K562 (cell line): Measurements from ENCODE around the gene MROH8. TPM values are rescaled to one million over a fixed set of nuclear protein-coding genes. Genes with fewer than 3 reads are reported as not detected.

Source experiments
- ATAC-seq: fragments of 200-7000 bp; cut with Tn5 transposase; 3 replicates; pipeline ENCODE4 v1.9.1; 2020; ENCODE audit warnings: moderate library complexity
- BruUV-seq: library from RNA; stranded (reverse); fragments of 400-500 nt; replicated peaks from 2 replicates; lab custom pipeline; 2021; lab: Mats Ljungman, UMichigan
- CTCF ChIA-PET: fragments of 300-600 bp; formaldehyde crosslinking; extraction: SDS; loops from one replicate; lab custom pipeline; 2021; ENCODE audit warnings: low intra/inter-chr PET ratio; lab: Yijun Ruan, JAX
- POLR2A ChIA-PET: fragments of 300-600, 350-650 bp; sonication (Branson Sonifier 250); formaldehyde crosslinking; extraction: SDS; loops from one replicate; lab custom pipeline; 2021; ENCODE audit warnings: antibody characterized with exemption, inconsistent platforms; lab: Yijun Ruan, JAX
- DNase-seq, 4 experiments: peaks; one replicate each; pipeline versions ENCODE4 v3.0.0 to v3.0.0-alpha.2; 2011 to 2018; ENCODE audit warnings: low spot score in 3 of 4, mixed read lengths in 3 of 4; ENCODE audit errors: extremely low read depth in 1 of 4
- FAIRE-seq: peaks from 2 replicates; lab custom pipeline; 2011; peaks lifted over from hg19 to GRCh38; lab: Jason Lieb, UNC
- H2AFZ ChIP-seq: 2 replicates; pipeline ENCODE4 v1.6.0; 2011; ENCODE audit warnings: low read depth, low read length, control low read depth, inconsistent platforms
- H3K27ac ChIP-seq: fragments of 200-600 bp; 3 replicates; pipeline ENCODE4 v1.8.0; 2011; ENCODE audit warnings: low read depth, mild to moderate bottlenecking, control low read depth, inconsistent platforms, low read length, moderate library complexity, mixed read lengths; ENCODE audit errors: extremely low read depth
- H3K27me3 ChIP-seq, 2 experiments: fragments of 300-600 bp in 1 of 2; 2 replicates in 1 of 2; 3 replicates in 1 of 2; pipeline versions ENCODE4 v1.6.0 to v1.8.0; 2011; ENCODE audit warnings: inconsistent platforms in 2 of 2, low read length in 2 of 2, mild to moderate bottlenecking in 1 of 2, mixed read lengths in 1 of 2, moderate library complexity in 1 of 2; ENCODE audit not compliant: control insufficient read depth in 2 of 2, insufficient read depth in 2 of 2
- H3K36me3 ChIP-seq: fragments of 300-600 bp; 3 replicates; pipeline ENCODE4 v1.8.0; 2011; ENCODE audit warnings: mild to moderate bottlenecking, low read length, inconsistent platforms; ENCODE audit not compliant: control insufficient read depth, insufficient read depth
- H3K4me1 ChIP-seq, 2 experiments: fragments of 200-600 bp in 1 of 2; replicated peaks in 1 of 2; 2 replicates in 1 of 2; 3 replicates in 1 of 2; pipeline versions ENCODE4 v1.5.1 to v1.8.0; 2011; ENCODE audit warnings: inconsistent platforms in 2 of 2, low read length in 2 of 2, mild to moderate bottlenecking in 1 of 2, mixed read lengths in 1 of 2, moderate library complexity in 1 of 2; ENCODE audit not compliant: control insufficient read depth in 2 of 2, insufficient read depth in 2 of 2
- H3K4me2 ChIP-seq: 2 replicates; pipeline ENCODE4 v1.6.1; 2011; ENCODE audit warnings: low read length, control low read depth, inconsistent platforms, mixed read lengths; ENCODE audit not compliant: insufficient read depth
- H3K4me3 ChIP-seq: fragments of 200-600 bp; sonication (generic), shearing (Covaris generic); 2 replicates; pipeline ENCODE4 v1.5.1; 2016; ENCODE audit warnings: control low read depth, inconsistent platforms
- H3K79me2 ChIP-seq: fragments of 200-600 bp; 3 replicates; pipeline ENCODE4 v1.8.0; 2011; ENCODE audit warnings: low read length, inconsistent platforms; ENCODE audit not compliant: control insufficient read depth, insufficient read depth
- H3K9ac ChIP-seq, 2 experiments: 2 replicates each; pipeline versions ENCODE4 v1.6.0 to v1.6.1; 2011; ENCODE audit warnings: low read depth in 2 of 2, low read length in 2 of 2, control low read depth in 1 of 2, inconsistent platforms in 1 of 2, mild to moderate bottlenecking in 1 of 2, mixed read lengths in 1 of 2; ENCODE audit not compliant: insufficient read depth in 1 of 2
- H3K9me1 ChIP-seq: one replicate; pipeline ENCODE4 v1.6.0; 2011; ENCODE audit warnings: inconsistent platforms, mild to moderate bottlenecking, low read length, moderate library complexity; ENCODE audit not compliant: control insufficient read depth, insufficient read depth
- H3K9me3 ChIP-seq: replicated peaks from 2 replicates; pipeline ENCODE4 v1.5.1; 2011; ENCODE audit warnings: low read depth, low read length, inconsistent platforms; ENCODE audit not compliant: control insufficient read depth, insufficient read depth
- H4K20me1 ChIP-seq: replicated peaks from 2 replicates; pipeline ENCODE4 v1.6.1; 2011; ENCODE audit warnings: low read length, inconsistent platforms, mixed read lengths; ENCODE audit not compliant: control insufficient read depth, insufficient read depth
- HDAC3 ChIP-seq: fragments of 450-650 bp; IDR thresholded peaks from 2 replicates; pipeline ENCODE4 v1.6.1; 2018; ENCODE audit warnings: borderline replicate concordance, mild to moderate bottlenecking, moderate library complexity; ENCODE audit not compliant: partially characterized antibody
- NBN ChIP-seq: fragments of 450-650 bp; IDR thresholded peaks from 2 replicates; pipeline ENCODE4 v1.6.1; 2016; ENCODE audit warnings: low read depth, mild to moderate bottlenecking
- WGBS: fragments of 100-300 bp; shearing (Covaris generic); methylation state at CpG from one replicate; pipeline ENCODE4 v1.1.6; 2016; ENCODE audit warnings: low coverage, mixed read lengths; ENCODE audit not compliant: insufficient coverage; ENCODE audit errors: missing lambda C conversion rate; 5-methylcytosine and 5-hydroxymethylcytosine counted together
- in situ Hi-C: fragments of 300-500 bp; cut with MboI; formaldehyde crosslinking; loops from 4 replicates; pipeline ENCODE4 v1.15.0; 2018; ENCODE audit warnings: inconsistent platforms, mixed read lengths
- intact Hi-C: fragments of 100-400 bp; cut with micrococcal nuclease; formaldehyde crosslinking; loops from 2 replicates; pipeline ENCODE4 v1.14.2; 2022
- polyA plus RNA-seq, 8 experiments: library from polyadenylated mRNA; depleted of rRNA in 4 of 8; stranded (reverse) in 5 of 8; unstranded in 3 of 8; fragments of >200 nt; fragmentation: Nextera tagmentation in 2 of 8; fragmentation: Illumina TruSeq in 1 of 8; extraction: Ambion mirVana in 2 of 8; extraction: Trizol in 1 of 8; gene quantifications; 2 replicates each; pipeline versions ENCODE4 v1.2.1 to v1.2.3, GENCODE V29; 2011 to 2014; ENCODE audit warnings: inconsistent platforms in 1 of 8, missing spikeins in 1 of 8
- total RNA-seq, 7 experiments: library from RNA; depleted of rRNA in 6 of 7; stranded (reverse); fragments of >200 nt in 6 of 7; fragmentation: Illumina TruSeq in 2 of 7; extraction: Trizol in 2 of 7; gene quantifications; 2 replicates each; pipeline versions ENCODE4 v1.2.1 to v1.2.3, GENCODE V29; 2011 to 2021; ENCODE audit warnings: low replicate concordance in 1 of 7
- TF ChIP-seq, protein P1 (sequence below): fragments of 250-450 bp; sonication (Bioruptor Pico); IDR thresholded peaks from 2 replicates; pipeline ENCODE4 v1.5.0; 2022; ENCODE audit warnings: mild to moderate bottlenecking

MROH8 gene
- total and polyA plus RNA-seq, 9 of the 15 experiments (the other 6 are each of a cell fraction or from before 2014, with no cell fraction given), result 0.21 to 1.5 (median 0.78) TPM

DNA sequence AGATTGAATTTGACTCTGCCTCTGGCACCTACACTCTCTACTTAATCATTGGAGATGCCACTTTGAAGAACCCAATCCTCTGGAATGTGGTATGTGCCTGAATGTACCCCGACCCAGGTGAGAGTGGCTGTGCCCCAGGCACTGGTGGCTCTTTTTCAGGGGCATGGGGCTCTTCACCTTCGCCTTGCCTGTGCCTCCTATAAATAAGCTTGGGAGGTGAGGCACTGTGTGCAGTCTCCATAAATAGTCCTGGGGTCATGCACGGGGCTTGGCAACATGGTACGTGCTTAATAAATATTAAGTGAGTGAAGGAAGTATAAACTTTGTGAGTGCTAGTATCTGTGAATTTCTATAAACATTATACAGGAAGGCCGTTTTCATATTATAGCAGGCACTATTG lies 49.3 kb upstream of the MROH8 start:
- no peak for FAIRE-seq
- no peak overlapping the region for H3K4me2 ChIP-seq
- intact Hi-C loops, result no loop called here
- peaks cover 99% of the 10 kb centered on the region for H3K36me3 ChIP-seq
- no peak overlapping the region for H3K27ac ChIP-seq
- no peaks in the 10 kb centered on the region for H3K27me3 ChIP-seq
- no peaks in the 10 kb centered on the region for H3K9me3 ChIP-seq
- no peaks in the 10 kb centered on the region for H3K79me2 ChIP-seq
- no peak overlapping the region for H3K4me3 ChIP-seq
- no TSS peak for BruUV-seq
- H2AFZ ChIP-seq, result no peak overlapping the region
- ChIA-PET POLR2A (interaction anchor here (0.7 to 2.5 kb wide), 3 partner anchors 15 to 39 kb away, joined by 3 to 6 read pairs (median 4); no protein-coding TSS in a partner anchor), CTCF (interaction anchor here (0.6 kb wide), 1 partner anchor 70 kb away, joined by 4 read pairs; no protein-coding TSS in a partner anchor)
- no peak for DNase-seq
- TF ChIP-seq, protein P1, sequence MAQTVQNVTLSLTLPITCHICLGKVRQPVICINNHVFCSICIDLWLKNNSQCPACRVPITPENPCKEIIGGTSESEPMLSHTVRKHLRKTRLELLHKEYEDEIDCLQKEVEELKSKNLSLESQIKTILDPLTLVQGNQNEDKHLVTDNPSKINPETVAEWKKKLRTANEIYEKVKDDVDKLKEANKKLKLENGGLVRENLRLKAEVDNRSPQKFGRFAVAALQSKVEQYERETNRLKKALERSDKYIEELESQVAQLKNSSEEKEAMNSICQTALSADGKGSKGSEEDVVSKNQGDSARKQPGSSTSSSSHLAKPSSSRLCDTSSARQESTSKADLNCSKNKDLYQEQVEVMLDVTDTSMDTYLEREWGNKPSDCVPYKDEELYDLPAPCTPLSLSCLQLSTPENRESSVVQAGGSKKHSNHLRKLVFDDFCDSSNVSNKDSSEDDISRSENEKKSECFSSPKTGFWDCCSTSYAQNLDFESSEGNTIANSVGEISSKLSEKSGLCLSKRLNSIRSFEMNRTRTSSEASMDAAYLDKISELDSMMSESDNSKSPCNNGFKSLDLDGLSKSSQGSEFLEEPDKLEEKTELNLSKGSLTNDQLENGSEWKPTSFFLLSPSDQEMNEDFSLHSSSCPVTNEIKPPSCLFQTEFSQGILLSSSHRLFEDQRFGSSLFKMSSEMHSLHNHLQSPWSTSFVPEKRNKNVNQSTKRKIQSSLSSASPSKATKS (CRISPR knock-in tag), result no peak
- TF ChIP-seq NBN, result no peak
- no peak for TF ChIP-seq HDAC3
- no peak for ATAC-seq
- no peaks in the 10 kb centered on the region for H3K4me1 ChIP-seq
- no peaks in the 10 kb centered on the region for H3K9me1 ChIP-seq
- 89% methylated on average over 5 of the region's 5 CpGs for WGBS
- in situ Hi-C loops, result no loop called here
- H3K9ac ChIP-seq, result no peak overlapping the region
- H4K20me1 ChIP-seq, result no peaks in the 10 kb centered on the region; the same call in 1 of the 2 replicates
